Measurements from ENCODE around the gene DEAF1.

GRCh38 chr11:696955-697491 lies 2.0 kb upstream of the DEAF1 start:
- TF ChIP-seq, protein P1, sequence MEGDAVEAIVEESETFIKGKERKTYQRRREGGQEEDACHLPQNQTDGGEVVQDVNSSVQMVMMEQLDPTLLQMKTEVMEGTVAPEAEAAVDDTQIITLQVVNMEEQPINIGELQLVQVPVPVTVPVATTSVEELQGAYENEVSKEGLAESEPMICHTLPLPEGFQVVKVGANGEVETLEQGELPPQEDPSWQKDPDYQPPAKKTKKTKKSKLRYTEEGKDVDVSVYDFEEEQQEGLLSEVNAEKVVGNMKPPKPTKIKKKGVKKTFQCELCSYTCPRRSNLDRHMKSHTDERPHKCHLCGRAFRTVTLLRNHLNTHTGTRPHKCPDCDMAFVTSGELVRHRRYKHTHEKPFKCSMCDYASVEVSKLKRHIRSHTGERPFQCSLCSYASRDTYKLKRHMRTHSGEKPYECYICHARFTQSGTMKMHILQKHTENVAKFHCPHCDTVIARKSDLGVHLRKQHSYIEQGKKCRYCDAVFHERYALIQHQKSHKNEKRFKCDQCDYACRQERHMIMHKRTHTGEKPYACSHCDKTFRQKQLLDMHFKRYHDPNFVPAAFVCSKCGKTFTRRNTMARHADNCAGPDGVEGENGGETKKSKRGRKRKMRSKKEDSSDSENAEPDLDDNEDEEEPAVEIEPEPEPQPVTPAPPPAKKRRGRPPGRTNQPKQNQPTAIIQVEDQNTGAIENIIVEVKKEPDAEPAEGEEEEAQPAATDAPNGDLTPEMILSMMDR (IDR thresholded peaks at IDR 0.05; ENCODE audit: insufficient read depth, low read length), result no peak
- no peak for TF ChIP-seq POLR2AphosphoS5 (IDR thresholded peaks at IDR 0.05; ENCODE audit: low read depth)
- TF ChIP-seq GABPA (IDR thresholded peaks at IDR 0.05; ENCODE audit: low read depth), result no peak
